Measurements from ENCODE around the gene ADGRD2. TPM values are rescaled to one million over a fixed set of nuclear protein-coding genes. Genes with fewer than 3 reads are reported as not detected.

ADGRD2 gene
- total and polyA plus RNA-seq, 2 donors from 2014 or later = not detected

GRCh38 chr9:124478354-124478753 is 28.1 kb downstream of the ADGRD2 start:
- no peak for FAIRE-seq
- Histone ChIP-seq H3K27me3 (ENCODE audit: control insufficient read depth, insufficient read depth, low read length) (peaks cover 11% of the 10 kb centered on the region), H3K4me1 (ENCODE audit: control insufficient read depth in 2 of 3, insufficient read depth in 2 of 3, low read depth in 1 of 3, low read length in 3 of 3) (no peaks in the 10 kb centered on the region), H3K4me3 (ENCODE audit: low read length in 3 of 3) (no peak overlapping the region), H3K27ac (ENCODE audit: low read depth in 2 of 2, low read length in 2 of 2) (no peak overlapping the region), H3K9ac (ENCODE audit: low read length in 3 of 3) (no peak overlapping the region), H3K9me3 (ENCODE audit: control insufficient read depth in 2 of 3, insufficient read depth in 1 of 3, low read length in 3 of 3) (peaks cover 0 to 4% (median 0%) of the 10 kb centered on the region in 3 donors), H3K36me3 (ENCODE audit: control insufficient read depth in 2 of 3, insufficient read depth in 3 of 3, low read length in 3 of 3) (no peaks in the 10 kb centered on the region)
- intact Hi-C loops (cut with DNase I) = no loop called here
- DNase-seq = peak in 1 of 5 donors; percentile 23
- TF ChIP-seq CTCF (IDR thresholded peaks at IDR 0.05; ENCODE audit: borderline replicate concordance, extremely low read depth, insufficient read depth) = no peak

GRCh38 chr9:124479371-124479770 is 29.1 kb downstream of the ADGRD2 start:
- H3K27ac ChIP-seq (ENCODE audit: low read depth in 2 of 2, low read length in 2 of 2) = no peak overlapping the region
- H3K36me3 ChIP-seq (ENCODE audit: control insufficient read depth in 2 of 3, insufficient read depth in 3 of 3, low read length in 3 of 3) = no peaks in the 10 kb centered on the region
- no peak for TF ChIP-seq CTCF (IDR thresholded peaks at IDR 0.05; ENCODE audit: borderline replicate concordance, extremely low read depth, insufficient read depth)
- no peak overlapping the region for H3K9ac ChIP-seq (ENCODE audit: low read length in 3 of 3)
- FAIRE-seq = no peak
- intact Hi-C loops (cut with DNase I) = no loop called here
- peaks cover 11% of the 10 kb centered on the region for H3K27me3 ChIP-seq (ENCODE audit: control insufficient read depth, insufficient read depth, low read length)
- no peak overlapping the region for H3K4me3 ChIP-seq (ENCODE audit: low read length in 3 of 3)
- H3K4me1 ChIP-seq (ENCODE audit: control insufficient read depth in 2 of 3, insufficient read depth in 2 of 3, low read depth in 1 of 3, low read length in 3 of 3) = no peaks in the 10 kb centered on the region
- no peak for DNase-seq
- H3K9me3 ChIP-seq (ENCODE audit: control insufficient read depth in 2 of 3, insufficient read depth in 1 of 3, low read length in 3 of 3) = peaks cover 0 to 4% (median 0%) of the 10 kb centered on the region in 3 donors

GRCh38 chr9:124479947-124480620 is 29.8 kb downstream of the ADGRD2 start:
- H3K4me3 ChIP-seq (ENCODE audit: low read length in 3 of 3) = no peak overlapping the region
- no peaks in the 10 kb centered on the region for H3K4me1 ChIP-seq (ENCODE audit: control insufficient read depth in 2 of 3, insufficient read depth in 2 of 3, low read depth in 1 of 3, low read length in 3 of 3)
- intact Hi-C loops (cut with DNase I) = no loop called here
- FAIRE-seq = no peak
- H3K36me3 ChIP-seq (ENCODE audit: control insufficient read depth in 2 of 3, insufficient read depth in 3 of 3, low read length in 3 of 3) = no peaks in the 10 kb centered on the region
- TF ChIP-seq CTCF (IDR thresholded peaks at IDR 0.05; ENCODE audit: borderline replicate concordance, extremely low read depth, insufficient read depth) = no peak
- peaks cover 0 to 4% (median 0%) of the 10 kb centered on the region in 3 donors for H3K9me3 ChIP-seq (ENCODE audit: control insufficient read depth in 2 of 3, insufficient read depth in 1 of 3, low read length in 3 of 3)
- no peak overlapping the region for H3K27ac ChIP-seq (ENCODE audit: low read depth in 2 of 2, low read length in 2 of 2)
- H3K9ac ChIP-seq (ENCODE audit: low read length in 3 of 3) = no peak overlapping the region
- peaks cover 11% of the 10 kb centered on the region for H3K27me3 ChIP-seq (ENCODE audit: control insufficient read depth, insufficient read depth, low read length)
- no peak for DNase-seq

All from kidney (tissue), 14 donors.